Measurements from ENCODE around the gene OR1E2. TPM values are rescaled to one million over a fixed set of nuclear protein-coding genes. Genes with fewer than 3 reads are reported as not detected.

Gene OR1E2
- total RNA-seq, result not detected in 2 replicates

GRCh38 chr17:3433741-3434140 is at the start of gene OR1E2:
Gene OR1E2 (minus strand): TSS chr17:3433841. CDS start chr17:3433841, 0 bp downstream.

GRCh38 chr17:3475812-3476610 is 42.4 kb upstream of the OR1E2 start, which contains the start of gene ASPA:
Gene ASPA (plus strand): TSS chr17:3475997. CDS start chr17:3476160, 163 bp downstream.

GRCh38 chr17:3471599-3471998 is 38.0 kb upstream of the OR1E2 start, which contains the start of gene SPATA22:
Gene SPATA22 (minus strand): TSS chr17:3471819. CDS start chr17:3469325, 2,494 bp downstream.

GRCh38 chr17:3411070-3411469 is 22.6 kb downstream of the OR1E2 start, which contains the start of gene OR3A3:
Gene OR3A3 (plus strand): TSS chr17:3411370.

GRCh38 chr17:3398310-3398709 is 35.3 kb downstream of the OR1E2 start, which contains the start of gene OR1E1:
Gene OR1E1 (minus strand): TSS chr17:3398410. CDS start chr17:3398410, 0 bp downstream.

GRCh38 chr17:3385869-3386816 is 47.5 kb downstream of the OR1E2 start, which contains the start of gene OR3A2:
Gene OR3A2 (minus strand): TSS chr17:3386308.

Other genes starting within 250 kb of the OR1E2 start
- gene OR1A2, start 236.3 kb downstream of the OR1E2 start, total RNA-seq, result not detected in 2 replicates
- not detected in 2 replicates for gene OR1A1, start 226.2 kb downstream of the OR1E2 start, total RNA-seq
- gene OR3A1, start 135.5 kb downstream of the OR1E2 start, total RNA-seq, result not detected in 2 replicates
- 0.32 TPM in 1 of 2 replicates, not detected in the other for gene OR3A2, start 47.5 kb downstream of the OR1E2 start, total RNA-seq
- gene OR1E1, start 35.4 kb downstream of the OR1E2 start, total RNA-seq, result not detected in 2 replicates
- gene OR3A3, start 22.5 kb downstream of the OR1E2 start, total RNA-seq, result not detected in 2 replicates
- gene SPATA22, start 38.0 kb upstream of the OR1E2 start, total RNA-seq, result not detected in 2 replicates
- gene ASPA, start 42.2 kb upstream of the OR1E2 start, total RNA-seq, result 0.63 and 3.3 TPM in 2 replicates
- gene TRPV3, start 124.0 kb upstream of the OR1E2 start, total RNA-seq, result 1.6 and 2.8 TPM in 2 replicates
- 2.2 and 2.3 TPM in 2 replicates for gene TRPV1, start 175.6 kb upstream of the OR1E2 start, total RNA-seq
- 10.9 and 11.2 TPM in 2 replicates for gene SHPK, start 202.4 kb upstream of the OR1E2 start, total RNA-seq
- gene CTNS, start 202.9 kb upstream of the OR1E2 start, total RNA-seq, result 12.8 and 15.5 TPM in 2 replicates
- 99.3 and 140 TPM in 2 replicates for gene TAX1BP3, start 234.7 kb upstream of the OR1E2 start, total RNA-seq
- 8.0 and 9.8 TPM in 2 replicates for gene EMC6, start 235.0 kb upstream of the OR1E2 start, total RNA-seq